Activated CD8-positive, alpha-beta T cell treated with anti-CD3 and anti-CD28 coated beads for 36 hours (primary cell): ENCODE data around the gene NRBP1. TPM values are rescaled to one million over a fixed set of nuclear protein-coding genes. Genes with fewer than 3 reads are reported as not detected.

Source experiments
- ATAC-seq: fragments of 200-7000 bp; cut with Tn5 transposase; one replicate; pipeline ENCODE4 v1.10.0; 2021; ENCODE audit warnings: mild to moderate bottlenecking, moderate library complexity
- CTCF ChIA-PET: fragments of 350-600 bp; sonication (Branson Sonifier 250); formaldehyde crosslinking; loops from one replicate; lab custom pipeline; 2021; ENCODE audit warnings: antibody characterized with exemption; lab: Charles Lee
- POLR2A ChIA-PET: fragments of 350-600 bp; sonication (Branson Sonifier 250); formaldehyde crosslinking; loops from one replicate; lab custom pipeline; 2021; ENCODE audit warnings: antibody characterized with exemption; lab: Charles Lee
- DNase-seq: peaks from one replicate; pipeline ENCODE4 v3.0.0-alpha.2; 2020
- H3K27ac Mint-ChIP-seq: one replicate; pipeline ENCODE4 v1.8.0; 2021; ENCODE audit warnings: mild to moderate bottlenecking, mixed read lengths
- H3K27me3 Mint-ChIP-seq: one replicate; pipeline ENCODE4 v1.8.0; 2021; ENCODE audit warnings: mixed read lengths
- H3K36me3 Mint-ChIP-seq: one replicate; pipeline ENCODE4 v1.8.0; 2021; ENCODE audit warnings: low read depth, mixed read lengths
- H3K4me1 Mint-ChIP-seq: one replicate; pipeline ENCODE4 v1.8.0; 2021; ENCODE audit warnings: low read depth, mixed read lengths
- H3K4me3 Mint-ChIP-seq: one replicate; pipeline ENCODE4 v1.8.0; 2021; ENCODE audit warnings: mild to moderate bottlenecking, moderate library complexity, mixed read lengths
- H3K9me3 Mint-ChIP-seq: one replicate; pipeline ENCODE4 v1.8.0; 2021; ENCODE audit warnings: mixed read lengths
- intact Hi-C: fragments of 100-400 bp; cut with micrococcal nuclease; formaldehyde crosslinking; loops from one replicate; pipeline ENCODE4 v1.10.0; 2022
- total RNA-seq, 2 experiments: library from RNA; stranded (reverse); gene quantifications; one replicate each; pipeline ENCODE4 v1.2.3, GENCODE V29; 2021
- TF ChIP-seq, protein P1 (sequence below): fragments of 200-600 bp; IDR thresholded peaks from one replicate; pipeline ENCODE4 v1.8.0; 2022; ENCODE audit warnings: antibody characterized with exemption, mild to moderate bottlenecking

Gene NRBP1
- total RNA-seq, 2 experiments from 2014 or later, result 60.5 to 62.1 TPM

- POLR2A ChIA-PET, result no interaction called here
- Mint-ChIP-seq H3K27ac (peak overlapping the region; percentile 13), H3K4me3 (no peak overlapping the region), H3K27me3 (no peaks in the 10 kb centered on the region), H3K4me1 (peaks cover 5% of the 10 kb centered on the region), H3K9me3 (no peaks in the 10 kb centered on the region), H3K36me3 (peaks cover 36% of the 10 kb centered on the region)
- TF ChIP-seq, protein P1, sequence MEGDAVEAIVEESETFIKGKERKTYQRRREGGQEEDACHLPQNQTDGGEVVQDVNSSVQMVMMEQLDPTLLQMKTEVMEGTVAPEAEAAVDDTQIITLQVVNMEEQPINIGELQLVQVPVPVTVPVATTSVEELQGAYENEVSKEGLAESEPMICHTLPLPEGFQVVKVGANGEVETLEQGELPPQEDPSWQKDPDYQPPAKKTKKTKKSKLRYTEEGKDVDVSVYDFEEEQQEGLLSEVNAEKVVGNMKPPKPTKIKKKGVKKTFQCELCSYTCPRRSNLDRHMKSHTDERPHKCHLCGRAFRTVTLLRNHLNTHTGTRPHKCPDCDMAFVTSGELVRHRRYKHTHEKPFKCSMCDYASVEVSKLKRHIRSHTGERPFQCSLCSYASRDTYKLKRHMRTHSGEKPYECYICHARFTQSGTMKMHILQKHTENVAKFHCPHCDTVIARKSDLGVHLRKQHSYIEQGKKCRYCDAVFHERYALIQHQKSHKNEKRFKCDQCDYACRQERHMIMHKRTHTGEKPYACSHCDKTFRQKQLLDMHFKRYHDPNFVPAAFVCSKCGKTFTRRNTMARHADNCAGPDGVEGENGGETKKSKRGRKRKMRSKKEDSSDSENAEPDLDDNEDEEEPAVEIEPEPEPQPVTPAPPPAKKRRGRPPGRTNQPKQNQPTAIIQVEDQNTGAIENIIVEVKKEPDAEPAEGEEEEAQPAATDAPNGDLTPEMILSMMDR, result no peak
- CTCF ChIA-PET, result interaction anchor here (0.8 to 1.1 kb wide), 2 partner anchors 140 to 239 kb away, joined by 3 read pairs; no protein-coding TSS in a partner anchor
- no peak for DNase-seq
- no peak for ATAC-seq
- intact Hi-C loops, result no loop called here
These were observed 14.5 kb downstream of the NRBP1 start for GRCh38 chr2:27442920-27443282.

- no peaks in the 10 kb centered on the region for H3K9me3 Mint-ChIP-seq
- peaks cover 32% of the 10 kb centered on the region for H3K36me3 Mint-ChIP-seq
- H3K4me3 Mint-ChIP-seq, result no peak overlapping the region
These were observed 16.7 kb downstream of the NRBP1 start for GRCh38 chr2:27445155-27445554.

DNA sequence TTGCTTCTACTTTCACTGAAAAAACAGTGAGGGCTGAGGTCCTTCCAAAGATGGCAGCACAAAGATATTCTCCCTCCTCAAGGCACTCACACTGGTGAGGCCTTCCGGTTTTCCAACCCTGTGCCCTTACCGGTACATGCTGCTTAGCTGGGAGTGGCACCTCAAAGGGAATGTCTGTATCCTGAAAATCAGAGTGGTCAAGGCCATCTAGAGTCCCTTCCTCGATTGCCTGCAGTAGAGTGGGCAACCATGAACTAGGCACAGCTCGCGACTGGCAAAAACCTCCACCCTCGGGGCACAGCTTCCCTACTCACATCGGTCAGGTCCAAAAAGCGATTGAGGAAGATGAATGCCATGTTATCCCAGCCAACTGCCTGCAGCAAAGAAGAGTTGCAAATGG, 17.2 kb downstream of the NRBP1 start:
- intact Hi-C loops, result no loop called here
- H3K9me3 Mint-ChIP-seq, result no peaks in the 10 kb centered on the region
- TF ChIP-seq, protein P1, result no peak
- peaks cover 28% of the 10 kb centered on the region for H3K36me3 Mint-ChIP-seq
- ChIA-PET CTCF (interaction anchor here (1.1 kb wide), 1 partner anchor 15 kb away, joined by 3 read pairs; no protein-coding TSS in a partner anchor), POLR2A (interaction anchor here (2.8 kb wide), 1 partner anchor 10 kb away, joined by 5 read pairs; no protein-coding TSS in a partner anchor)
- H3K27ac Mint-ChIP-seq, result no peak overlapping the region
- H3K27me3 Mint-ChIP-seq, result no peaks in the 10 kb centered on the region
- H3K4me1 Mint-ChIP-seq, result peaks cover 5% of the 10 kb centered on the region
- DNase-seq, result no peak
- H3K4me3 Mint-ChIP-seq, result no peak overlapping the region
- ATAC-seq, result no peak

More at GRCh38 chr2:27445155-27445554, 16.7 kb downstream of the NRBP1 start:
- intact Hi-C loops, result no loop called here
- ChIA-PET POLR2A (interaction anchor here (2.8 kb wide), 1 partner anchor 9 kb away, joined by 5 read pairs; no protein-coding TSS in a partner anchor), CTCF (interaction anchor here (1.1 kb wide), 1 partner anchor 15 kb away, joined by 3 read pairs; no protein-coding TSS in a partner anchor)
- H3K27ac Mint-ChIP-seq, result no peak overlapping the region
- DNase-seq (no peak), ATAC-seq (no peak)
- no peaks in the 10 kb centered on the region for H3K27me3 Mint-ChIP-seq
- peaks cover 5% of the 10 kb centered on the region for H3K4me1 Mint-ChIP-seq
- TF ChIP-seq, protein P1, result no peak

GRCh38 chr2:27446057-27446456, 17.6 kb downstream of the NRBP1 start:
- ATAC-seq (no peak), DNase-seq (peak; percentile 40)
- TF ChIP-seq, protein P1, result no peak
- ChIA-PET CTCF (interaction anchor here (0.7 to 1.1 kb wide), 2 partner anchors 15 to 238 kb away, joined by 3 read pairs; no protein-coding TSS in a partner anchor), POLR2A (interaction anchor here (1.3 to 2.8 kb wide), 2 partner anchors 10 to 66 kb away, joined by 3 to 5 read pairs; partner anchors contain the start of gene ZNF513)
- no peak overlapping the region for H3K4me3 Mint-ChIP-seq
- no peak overlapping the region for H3K27ac Mint-ChIP-seq
- H3K36me3 Mint-ChIP-seq, result peaks cover 23% of the 10 kb centered on the region
- no peaks in the 10 kb centered on the region for H3K9me3 Mint-ChIP-seq
- intact Hi-C loops, result no loop called here
- H3K27me3 Mint-ChIP-seq, result no peaks in the 10 kb centered on the region
- H3K4me1 Mint-ChIP-seq, result peaks cover 5% of the 10 kb centered on the region

GRCh38 chr2:27448381-27448780, 19.9 kb downstream of the NRBP1 start:
- intact Hi-C loops, result no loop called here
- CTCF ChIA-PET, result interaction anchor here (1.3 to 2.0 kb wide), 2 partner anchors 16 to 145 kb away, joined by 4 to 5 read pairs; no protein-coding TSS in a partner anchor
- no peaks in the 10 kb centered on the region for H3K27me3 Mint-ChIP-seq
- no peak overlapping the region for H3K27ac Mint-ChIP-seq
- POLR2A ChIA-PET, result interaction anchor here (1.1 kb wide), 2 partner anchors 38 to 132 kb away, joined by 3 to 4 read pairs; no protein-coding TSS in a partner anchor
- TF ChIP-seq, protein P1, result no peak
- peaks cover 9% of the 10 kb centered on the region for H3K36me3 Mint-ChIP-seq
- DNase-seq (no peak), ATAC-seq (no peak)
- peaks cover 5% of the 10 kb centered on the region for H3K4me1 Mint-ChIP-seq
- no peak overlapping the region for H3K4me3 Mint-ChIP-seq
- no peaks in the 10 kb centered on the region for H3K9me3 Mint-ChIP-seq
